IMR-90 (cell line): Measurements from ENCODE around the gene ASTE1. TPM values are rescaled to one million over a fixed set of nuclear protein-coding genes. Genes with fewer than 3 reads are reported as not detected.

Source experiments
- ATAC-seq: fragments of 200-7000 bp; cut with Tn5 transposase; 2 replicates; pipeline ENCODE4 v1.9.1; 2020; ENCODE audit warnings: low read depth, mild to moderate bottlenecking, moderate library complexity
- BruUV-seq: library from RNA; stranded (reverse); fragments of 400-500 nt; replicated peaks from 2 replicates; lab custom pipeline; 2021; lab: Mats Ljungman, UMichigan
- CTCF ChIA-PET: fragments of 300-600 bp; formaldehyde crosslinking; extraction: SDS; loops from one replicate; lab custom pipeline; 2021; ENCODE audit warnings: antibody characterized with exemption; lab: Yijun Ruan, JAX
- POLR2A ChIA-PET: fragments of 300-600 bp; sonication (Branson Sonifier 250); formaldehyde crosslinking; loops from one replicate; lab custom pipeline; 2022; ENCODE audit warnings: antibody characterized with exemption; ENCODE audit not compliant: unreplicated experiment; lab: Charles Lee
- DNase-seq: peaks from one replicate; pipeline ENCODE4 v3.0.0; 2013
- H2AFZ ChIP-seq: replicated peaks from 2 replicates; pipeline ENCODE3; 2013; ENCODE audit warnings: low read length, mild to moderate bottlenecking; ENCODE audit not compliant: poor library complexity
- H2AK5ac ChIP-seq: 2 replicates; pipeline ENCODE4 v1.6.1; 2013; ENCODE audit warnings: low read depth, low read length, inconsistent platforms
- H2AK9ac ChIP-seq: replicated peaks from 2 replicates; pipeline ENCODE3; 2013; ENCODE audit warnings: mild to moderate bottlenecking, low read depth, low read length, moderate library complexity; ENCODE audit not compliant: poor library complexity
- H2BK120ac ChIP-seq: 2 replicates; pipeline ENCODE4 v1.6.1; 2013; ENCODE audit warnings: low read depth, low read length, inconsistent platforms
- H2BK15ac ChIP-seq: 3 replicates; pipeline ENCODE4 v1.6.1; 2013; ENCODE audit warnings: low read depth, low read length, inconsistent platforms
- H2BK20ac ChIP-seq: 2 replicates; pipeline ENCODE4 v1.6.1; 2013; ENCODE audit warnings: low read depth, mild to moderate bottlenecking, inconsistent platforms, low read length, moderate library complexity
- H2BK5ac ChIP-seq: 2 replicates; pipeline ENCODE4 v1.6.1; 2013; ENCODE audit warnings: mild to moderate bottlenecking, low read depth, low read length, inconsistent platforms; ENCODE audit not compliant: poor library complexity, severe bottlenecking
- H3K14ac ChIP-seq: replicated peaks from 2 replicates; pipeline ENCODE4 v1.6.1; 2013; ENCODE audit warnings: low read depth, low read length, inconsistent platforms
- H3K18ac ChIP-seq: 2 replicates; pipeline ENCODE4 v1.6.1; 2013; ENCODE audit warnings: low read depth, low read length, control low read depth
- H3K23ac ChIP-seq: 2 replicates; pipeline ENCODE4 v1.6.1; 2013; ENCODE audit warnings: low read depth, low read length, inconsistent platforms
- H3K27ac ChIP-seq: 2 replicates; pipeline ENCODE4 v1.5.1; 2013; ENCODE audit warnings: mild to moderate bottlenecking, control low read depth, low read length; ENCODE audit not compliant: insufficient read depth
- H3K27me3 ChIP-seq: 2 replicates; pipeline ENCODE4 v1.6.1; 2013; ENCODE audit warnings: low read length; ENCODE audit not compliant: control insufficient read depth, insufficient read depth
- H3K36me3 ChIP-seq: 2 replicates; pipeline ENCODE4 v1.6.1; 2013; ENCODE audit warnings: low read length, mixed read lengths; ENCODE audit not compliant: control insufficient read depth, insufficient read depth
- H3K4ac ChIP-seq: 2 replicates; pipeline ENCODE4 v1.6.1; 2013; ENCODE audit warnings: low read depth, low read length, inconsistent platforms
- H3K4me1 ChIP-seq: 2 replicates; pipeline ENCODE4 v1.6.1; 2013; ENCODE audit warnings: low read length, mixed read lengths; ENCODE audit not compliant: control insufficient read depth, insufficient read depth
- H3K4me2 ChIP-seq: 2 replicates; pipeline ENCODE4 v1.6.1; 2013; ENCODE audit warnings: low read depth, mild to moderate bottlenecking, control low read depth, low read length, moderate library complexity
- H3K4me3 ChIP-seq: 2 replicates; pipeline ENCODE4 v1.5.1; 2013; ENCODE audit warnings: low read depth, mild to moderate bottlenecking, control low read depth, low read length, moderate library complexity; ENCODE audit not compliant: insufficient read depth
- H3K56ac ChIP-seq: 2 replicates; pipeline ENCODE4 v1.6.1; 2013; ENCODE audit warnings: low read length, inconsistent platforms; ENCODE audit not compliant: insufficient read depth; ENCODE audit errors: extremely low read depth
- H3K79me1 ChIP-seq, 2 experiments: 2 replicates each; pipeline ENCODE4 v1.6.1; 2013; ENCODE audit warnings: low read length in 2 of 2, inconsistent platforms in 1 of 2, low read depth in 1 of 2
- H3K9ac ChIP-seq: 2 replicates; pipeline ENCODE4 v1.6.1; 2013; ENCODE audit warnings: low read depth, low read length, control low read depth
- H3K9me1 ChIP-seq: 2 replicates; pipeline ENCODE4 v1.6.1; 2013; ENCODE audit warnings: low read length, inconsistent platforms; ENCODE audit not compliant: insufficient read depth
- H3K9me3 ChIP-seq: 2 replicates; pipeline ENCODE4 v1.6.1; 2013; ENCODE audit warnings: low read length; ENCODE audit not compliant: control insufficient read depth, insufficient read depth
- H4K20me1 ChIP-seq: 2 replicates; pipeline ENCODE4 v1.6.1; 2013; ENCODE audit warnings: low read length, inconsistent platforms; ENCODE audit not compliant: insufficient read depth
- H4K5ac ChIP-seq: 2 replicates; pipeline ENCODE4 v1.6.1; 2013; ENCODE audit warnings: mild to moderate bottlenecking, low read depth, low read length, control low read depth
- H4K8ac ChIP-seq, 2 experiments: 2 replicates each; pipeline ENCODE4 v1.6.1; 2013; ENCODE audit warnings: low read depth in 2 of 2, low read length in 2 of 2, control low read depth in 1 of 2, inconsistent platforms in 1 of 2
- H4K91ac ChIP-seq: 2 replicates; pipeline ENCODE4 v1.6.1; 2013; ENCODE audit warnings: low read depth, low read length, inconsistent platforms; ENCODE audit not compliant: insufficient read depth
- BHLHE40 ChIP-seq: fragments of 150-350 bp; IDR thresholded peaks from 2 replicates; pipeline ENCODE4 v1.6.1; 2016; ENCODE audit warnings: mild to moderate bottlenecking, low read depth, low read length
- CEBPB ChIP-seq: IDR thresholded peaks from 2 replicates; pipeline ENCODE4 v1.6.1; 2012; ENCODE audit warnings: low read depth, low read length, improper control_type of control experiment
- CHD1 ChIP-seq: IDR thresholded peaks from 2 replicates; pipeline ENCODE4 v1.6.1; 2012; ENCODE audit warnings: low read depth, low read length, improper control_type of control experiment
- ELK1 ChIP-seq: fragments of 150-350 bp; IDR thresholded peaks from 2 replicates; pipeline ENCODE4 v1.6.1; 2016; ENCODE audit warnings: low read depth, mild to moderate bottlenecking, low read length, moderate library complexity, borderline replicate concordance
- FOS ChIP-seq: fragments of 150-350 bp; IDR thresholded peaks from 2 replicates; pipeline ENCODE4 v1.6.1; 2016; ENCODE audit warnings: low read depth, low read length
- MAFK ChIP-seq: IDR thresholded peaks from 2 replicates; pipeline ENCODE4 v1.6.1; 2012; ENCODE audit warnings: low read depth, low read length, improper control_type of control experiment
- MAZ ChIP-seq: IDR thresholded peaks from 2 replicates; pipeline ENCODE4 v1.6.1; 2012; ENCODE audit warnings: low read depth, mild to moderate bottlenecking, low read length, improper control_type of control experiment, moderate library complexity, borderline replicate concordance
- MXI1 ChIP-seq: IDR thresholded peaks from 2 replicates; pipeline ENCODE4 v1.6.1; 2012; ENCODE audit warnings: low read depth, mild to moderate bottlenecking, low read length, moderate library complexity, borderline replicate concordance
- NFE2L2 ChIP-seq: fragments of 150-350 bp; IDR thresholded peaks from 2 replicates; pipeline ENCODE4 v1.6.1; 2016; ENCODE audit warnings: low read depth, mild to moderate bottlenecking, low read length
- POLR2A ChIP-seq: IDR thresholded peaks from 2 replicates; pipeline ENCODE4 v1.6.1; 2012; ENCODE audit warnings: mild to moderate bottlenecking, low read depth, low read length
- RAD21 ChIP-seq: IDR thresholded peaks from 2 replicates; pipeline ENCODE4 v1.6.1; 2012; ENCODE audit warnings: low read length, improper control_type of control experiment
- RCOR1 ChIP-seq: IDR thresholded peaks from 2 replicates; pipeline ENCODE4 v1.6.1; 2012; ENCODE audit warnings: mild to moderate bottlenecking, low read length, improper control_type of control experiment; ENCODE audit not compliant: insufficient replicate concordance
- RFX5 ChIP-seq: IDR thresholded peaks from 2 replicates; pipeline ENCODE4 v1.8.0; 2012; ENCODE audit warnings: low read depth, mild to moderate bottlenecking, low read length, moderate library complexity
- SMC3 ChIP-seq: fragments of 150-350 bp; IDR thresholded peaks from 2 replicates; pipeline ENCODE4 v1.6.1; 2016; ENCODE audit warnings: low read depth, mild to moderate bottlenecking, antibody characterized with exemption, low read length, moderate library complexity
- USF2 ChIP-seq: fragments of 150-350 bp; IDR thresholded peaks from 2 replicates; pipeline ENCODE4 v1.6.1; 2017; ENCODE audit warnings: mild to moderate bottlenecking, antibody characterized with exemption, low read length, low read depth
- WGBS, 2 experiments: methylation state at CpG; one replicate each; pipeline versions ENCODE4 v1.1.5 to v1.1.7; 2013; ENCODE audit warnings: missing lambda C conversion rate in 2 of 2; ENCODE audit not compliant: insufficient read length in 1 of 2; ENCODE audit errors: extremely low coverage in 2 of 2; 5-methylcytosine and 5-hydroxymethylcytosine counted together
- dilution Hi-C: fragments of 300-500 bp; cut with HindIII; formaldehyde crosslinking; loops from one replicate; pipeline ENCODE4 v1.14.3; 2018; ENCODE audit warnings: low sequenced_read_pairs; ENCODE audit not compliant: unreplicated experiment
- in situ Hi-C: fragments of 300-500 bp; cut with MboI; formaldehyde crosslinking; loops from 3 replicates; pipeline ENCODE4 v1.14.3; 2019; ENCODE audit warnings: low sequenced_read_pairs, inconsistent platforms, mixed read lengths
- intact Hi-C: fragments of 100-400 bp; cut with micrococcal nuclease; formaldehyde crosslinking; loops from 2 replicates; pipeline ENCODE4 v1.10.0; 2022
- polyA plus RNA-seq, 3 experiments: library from polyadenylated mRNA; depleted of rRNA; stranded (reverse); fragments of >200 nt; gene quantifications; 2 replicates each; pipeline ENCODE4 v1.2.3, GENCODE V29; 2012; ENCODE audit warnings: low replicate concordance in 1 of 3
- total RNA-seq: library from RNA; depleted of rRNA; stranded (reverse); fragments of >200 nt; gene quantifications from 2 replicates; pipeline ENCODE4 v1.2.3, GENCODE V29; 2012

Gene ASTE1
- total and polyA plus RNA-seq, 2 of the 4 experiments (the other 2 are of a cell fraction), result 3.2 to 7.5 TPM

GRCh38 chr3:130968221-130968620, 58.4 kb downstream of the ASTE1 start:
- Histone ChIP-seq H3K9me3 (no peaks in the 10 kb centered on the region), H2BK5ac (peak overlapping the region; percentile 9), H3K4me1 (peaks cover 4% of the 10 kb centered on the region; the same call in 1 of the 2 replicates), H3K27ac (no peak overlapping the region), H3K4me3 (no peak overlapping the region), H3K9ac (no peak overlapping the region), H2AK9ac (no peak overlapping the region), H2AK5ac (no peak overlapping the region), H3K9me1 (0 out of 2 replicates have a peak, but pooled peaks cover 3% of the 10 kb centered on the region), H3K4ac (no peak overlapping the region), H2AFZ (no peak overlapping the region), H3K14ac (no peak overlapping the region), H2BK120ac (no peak overlapping the region), H3K79me1 (peaks cover 8 to 11% of the 10 kb centered on the region in 2 experiments; a peak in 2 of 4 replicates), H3K36me3 (peaks cover 9% of the 10 kb centered on the region), H4K5ac (peak overlapping the region; percentile 84; the same call in 1 of the 2 replicates), H2BK15ac (no peak overlapping the region), H2BK20ac (no peak overlapping the region), H3K4me2 (peak overlapping the region; percentile 9; the same call in 1 of the 2 replicates), H3K27me3 (no peaks in the 10 kb centered on the region), H3K23ac (no peak overlapping the region), H4K20me1 (no peaks in the 10 kb centered on the region), H3K18ac (no peak overlapping the region), H4K8ac (no peak overlapping the region), H3K56ac (no peak overlapping the region), H4K91ac (no peak overlapping the region)
- intact Hi-C loops (loop anchor here (10.0 kb wide), 1 partner anchor 393 kb away; no protein-coding TSS in a partner anchor), in situ Hi-C loops (loop anchor here (25.0 kb wide), 1 partner anchor 1469 kb away; no protein-coding TSS in a partner anchor), dilution Hi-C loops (no loop called here)
- ATAC-seq (peak; percentile 42; the same call in 1 of the 2 replicates), DNase-seq (peak; percentile 77)
- TF ChIP-seq MXI1 (no peak), FOS (no peak), POLR2A (no peak), MAZ (no peak), NFE2L2 (no peak), ELK1 (no peak), USF2 (no peak), RAD21 (no peak), CHD1 (no peak), RFX5 (no peak), CEBPB (no peak), MAFK (no peak), RCOR1 (no peak), SMC3 (no peak), BHLHE40 (no peak)
- ChIA-PET POLR2A (no interaction called here), CTCF (interaction anchor here (0.8 kb wide), 1 partner anchor 44 kb away, joined by 3 read pairs; no protein-coding TSS in a partner anchor)
- 78% methylated on average over 2 of the region's 3 CpGs; no CpG with 5 or more reads in 1 of the 2 experiments for WGBS, 2 experiments
- BruUV-seq, result no TSS peak
